Measurements from ENCODE around the gene HEATR9. TPM values are rescaled to one million over a fixed set of nuclear protein-coding genes. Genes with fewer than 3 reads are reported as not detected.
"Not testable (repeated sequence)": the region's sequence is repeated elsewhere in the genome, so short reads cannot be mapped to it uniquely, and the experiment has no call there.

Gene HEATR9
- total RNA-seq, 1 experiment from 2014 or later = not detected

- TF ChIP-seq FOXP4 (CRISPR knock-in tag; IDR thresholded peaks at IDR 0.05) = no peak
- TF ChIP-seq TEAD1 (CRISPR knock-in tag; IDR thresholded peaks at IDR 0.05) = no peak
- TF ChIP-seq TEAD4 (CRISPR knock-in tag; IDR thresholded peaks at IDR 0.05) = no peak
These were observed 29.8 kb upstream of the HEATR9 start (continued) for GRCh38 chr17:35898283-35899070.

GRCh38 chr17:35897772-35898171 is 29.1 kb upstream of the HEATR9 start:
- H3K36me3 Mint-ChIP-seq; H3K27ac Mint-ChIP-seq; H3K4me1 Mint-ChIP-seq; H3K27me3 Mint-ChIP-seq (ENCODE audit: low read depth); POLR2A ChIA-PET; H3K4me3 Mint-ChIP-seq; ATAC-seq; H3K9me3 Mint-ChIP-seq; DNase-seq (ENCODE audit: low spot score); CTCF ChIA-PET: not testable (repeated sequence)

- no peak overlapping the region for H3K4me3 Mint-ChIP-seq
- no peak for ATAC-seq
- no peak overlapping the region for H3K27ac Mint-ChIP-seq
- H3K9me3 Mint-ChIP-seq = no peaks in the 10 kb centered on the region
- no peak for DNase-seq (ENCODE audit: low spot score)
- peaks cover 11% of the 10 kb centered on the region for H3K4me1 Mint-ChIP-seq
- H3K36me3 Mint-ChIP-seq = no peaks in the 10 kb centered on the region
- H3K27me3 Mint-ChIP-seq (ENCODE audit: low read depth) = no peaks in the 10 kb centered on the region
- ChIA-PET CTCF (interaction anchor here (0.6 kb wide), 1 partner anchor 132 kb away, joined by 3 read pairs; no protein-coding TSS in a partner anchor), POLR2A (no interaction called here)
- TF ChIP-seq JUN (CRISPR knock-in tag; IDR thresholded peaks at IDR 0.05) (no peak), FOXJ3 (CRISPR knock-in tag; IDR thresholded peaks at IDR 0.05; ENCODE audit: borderline replicate concordance) (no peak), IRF1 (CRISPR knock-in tag; IDR thresholded peaks at IDR 0.05) (no peak), ZNF281 (CRISPR knock-in tag; IDR thresholded peaks at IDR 0.05) (no peak), ZSCAN18 (CRISPR knock-in tag; IDR thresholded peaks at IDR 0.05) (no peak), MYBL2 (CRISPR knock-in tag; IDR thresholded peaks at IDR 0.05) (no peak), ZNF121 (CRISPR knock-in tag; IDR thresholded peaks at IDR 0.05) (no peak), HMGA2 (CRISPR knock-in tag; IDR thresholded peaks at IDR 0.05) (no peak), CTCF (IDR thresholded peaks at IDR 0.05) (no peak), GABPB1 (CRISPR knock-in tag; IDR thresholded peaks at IDR 0.05) (no peak), ZNF425 (CRISPR knock-in tag; conservative IDR thresholded peaks at IDR 0.05) (no peak)
- TF ChIP-seq, protein P1, sequence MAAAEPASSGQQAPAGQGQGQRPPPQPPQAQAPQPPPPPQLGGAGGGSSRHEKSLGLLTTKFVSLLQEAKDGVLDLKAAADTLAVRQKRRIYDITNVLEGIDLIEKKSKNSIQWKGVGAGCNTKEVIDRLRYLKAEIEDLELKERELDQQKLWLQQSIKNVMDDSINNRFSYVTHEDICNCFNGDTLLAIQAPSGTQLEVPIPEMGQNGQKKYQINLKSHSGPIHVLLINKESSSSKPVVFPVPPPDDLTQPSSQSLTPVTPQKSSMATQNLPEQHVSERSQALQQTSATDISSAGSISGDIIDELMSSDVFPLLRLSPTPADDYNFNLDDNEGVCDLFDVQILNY (CRISPR knock-in tag; IDR thresholded peaks at IDR 0.05) = no peak
- TF ChIP-seq, protein P2, sequence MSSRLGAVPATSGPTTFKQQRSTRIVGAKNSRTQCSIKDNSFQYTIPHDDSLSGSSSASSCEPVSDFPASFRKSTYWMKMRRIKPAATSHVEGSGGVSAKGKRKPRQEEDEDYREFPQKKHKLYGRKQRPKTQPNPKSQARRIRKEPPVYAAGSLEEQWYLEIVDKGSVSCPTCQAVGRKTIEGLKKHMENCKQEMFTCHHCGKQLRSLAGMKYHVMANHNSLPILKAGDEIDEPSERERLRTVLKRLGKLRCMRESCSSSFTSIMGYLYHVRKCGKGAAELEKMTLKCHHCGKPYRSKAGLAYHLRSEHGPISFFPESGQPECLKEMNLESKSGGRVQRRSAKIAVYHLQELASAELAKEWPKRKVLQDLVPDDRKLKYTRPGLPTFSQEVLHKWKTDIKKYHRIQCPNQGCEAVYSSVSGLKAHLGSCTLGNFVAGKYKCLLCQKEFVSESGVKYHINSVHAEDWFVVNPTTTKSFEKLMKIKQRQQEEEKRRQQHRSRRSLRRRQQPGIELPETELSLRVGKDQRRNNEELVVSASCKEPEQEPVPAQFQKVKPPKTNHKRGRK (CRISPR knock-in tag; IDR thresholded peaks at IDR 0.05; ENCODE audit: borderline replicate concordance) = no peak
These were observed 27.2 kb upstream of the HEATR9 start for GRCh38 chr17:35895636-35896587.

Data from WTC11 (cell line).